Heart left ventricle (tissue), 16 donors: ENCODE data around the gene STH. TPM values are rescaled to one million over a fixed set of nuclear protein-coding genes. Genes with fewer than 3 reads are reported as not detected.

ENCODE experiments used
- ATAC-seq, 4 donors: fragments of 200-7000 bp; cut with Tn5 transposase; one replicate each; pipeline ENCODE4 v1.9.1; 2020 to 2022; ENCODE audit warnings: moderate library complexity in 4 of 4, mild to moderate bottlenecking in 3 of 4, moderate number of reproducible peaks in 1 of 4
- DNase-seq, 5 donors: peaks; one replicate each; pipeline ENCODE4 v3.0.0-alpha.2; 2020
- H3K27ac ChIP-seq, 12 donors: fragments of 200-600 bp; sonication (generic) in 4 of 12; one replicate each; pipeline versions ENCODE4 v1.5.0 to v1.8.0; 2016 to 2022; ENCODE audit warnings: mild to moderate bottlenecking in 2 of 12
- H3K27me3 ChIP-seq, 9 donors: fragments of 200-600 bp; sonication (generic) in 2 of 9; one replicate each; pipeline versions ENCODE4 v1.5.1 to v1.8.0; 2016 to 2022; ENCODE audit warnings: mild to moderate bottlenecking in 3 of 9
- H3K36me3 ChIP-seq, 9 donors: fragments of 200-600 bp; sonication (generic) in 2 of 9; one replicate each; pipeline versions ENCODE4 v1.5.0 to v1.8.0; 2018 to 2022; ENCODE audit warnings: mild to moderate bottlenecking in 2 of 9
- H3K4me1 ChIP-seq, 12 donors: fragments of 200-600 bp; sonication (generic) in 4 of 12; one replicate each; pipeline versions ENCODE4 v1.5.0 to v1.8.0; 2016 to 2022; ENCODE audit warnings: mild to moderate bottlenecking in 3 of 12
- H3K4me3 ChIP-seq, 12 donors: fragments of 200-600 bp; sonication (generic) in 4 of 12; one replicate each; pipeline versions ENCODE4 v1.5.0 to v1.8.0; 2017 to 2022; ENCODE audit warnings: mild to moderate bottlenecking in 9 of 12, moderate library complexity in 4 of 12
- H3K9me3 ChIP-seq, 12 donors: fragments of 200-600 bp; sonication (generic) in 4 of 12; one replicate each; pipeline versions ENCODE4 v1.5.0 to v1.8.0; 2016 to 2022; ENCODE audit warnings: mild to moderate bottlenecking in 1 of 12
- CTCF ChIP-seq, 12 donors: fragments of 200-600 bp; sonication (generic) in 4 of 12; IDR thresholded peaks; one replicate each; pipeline versions ENCODE4 v1.5.0 to v1.8.0; 2018 to 2022; ENCODE audit warnings: antibody characterized with exemption in 12 of 12, mild to moderate bottlenecking in 5 of 12
- POLR2A ChIP-seq, 2 donors: fragments of 450-650 bp; IDR thresholded peaks; one replicate each; pipeline ENCODE4 v1.6.1; 2017; ENCODE audit warnings: antibody characterized with exemption in 2 of 2, mild to moderate bottlenecking in 2 of 2, moderate library complexity in 2 of 2
- WGBS, 4 donors: extraction: QIAGEN DNeasy Blood & Tissue Kit in 2 of 4; methylation state at CpG; one replicate each; pipeline versions ENCODE4 v1.1.5 to v1.1.7; 2013 to 2018; 5-methylcytosine and 5-hydroxymethylcytosine counted together
- intact Hi-C, 10 donors: fragments of 100-400 bp; cut with DNase I; formaldehyde crosslinking; loops; one replicate each; pipeline versions ENCODE4 v1.11.1 to v1.14.2; 2022
- polyA plus RNA-seq, 2 donors: library from polyadenylated mRNA; stranded (reverse); fragments of 200-250 nt; gene quantifications; one replicate each; pipeline ENCODE4 v1.2.3, GENCODE V29; 2013
- total RNA-seq, 9 donors: library from RNA; depleted of rRNA in 2 of 9; stranded (reverse); fragments of >200 nt in 2 of 9; fragmentation: NEBNext Ultra II Directional in 3 of 9; extraction: Animal tissue kit (Norgen Biotek cat#: 25700) in 3 of 9; gene quantifications; one replicate each; pipeline versions ENCODE4 v1.1.0 to v1.2.4, GENCODE V29; 2016 to 2023
- donor health status: ischemic (EF 13 %, LVEDD 7.1; RV severe dilation, severe dysfunction).
- donor health status: healthy with polysubstance abuse.
- donor health status: DM: no; HTN: yes; CAD: no.
- donor health status: DM: no; HTN: no; CAD: no.
- donor health status: ischemic (EF 25% LVEDD 6.9; RV normal size, moderate dysfunction).
- donor health status: ischemic (EF 25% LVEDD 5.7; RV mildly dilated, moderate dysfunction).
- donor health status: healthy.
- donor health status: DM: yes; HTN: yes; CAD: no.
- donor health status: ischemic (EF 35%, LVEDD 5.7; RV mildly dilated, moderate dysfunction).
- donor health status: nonischemic (EF 11% LVEDD 7.7; RV severe dilation, severe dysfunction).
- donor health status: DM: yes; HTN: yes; CAD: no.
- donor health status: PGD.
- donor health status: ischemic (EF 29% LVEDD 5.4; RV normal size, mild dysfunction).
- donor health status: nonischemic (EF 23%, LVEDD 6.1; RV moderate dilation, normal function).

The STH gene
- total and polyA plus RNA-seq, 11 donors = 0.56 to 1.6 TPM; not detected in 9

GRCh38 chr17:45960311-45960710, 38.7 kb upstream of the STH start:
- Histone ChIP-seq H3K27me3 (no peaks in the 10 kb centered on the region), H3K9me3 (no peaks in the 10 kb centered on the region), H3K4me1 (no peaks in the 10 kb centered on the region), H3K36me3 (peaks cover 0 to 3% (median 0%) of the 10 kb centered on the region in 9 donors), H3K27ac (no peak overlapping the region), H3K4me3 (no peak overlapping the region)
- ATAC-seq (no peak), DNase-seq (no peak)
- no peak for TF ChIP-seq POLR2A (IDR thresholded peaks at IDR 0.05)
- TF ChIP-seq CTCF (IDR thresholded peaks at IDR 0.05) = no peak
- intact Hi-C loops = no loop called here
- WGBS, 4 donors = 73 to 83% (median 80%) methylated on average over 4 of the region's 4 CpGs

- Histone ChIP-seq H3K4me1 (no peaks in the 10 kb centered on the region), H3K4me3 (no peak overlapping the region), H3K27me3 (no peaks in the 10 kb centered on the region), H3K9me3 (no peaks in the 10 kb centered on the region), H3K27ac (no peak overlapping the region), H3K36me3 (peaks cover 0 to 3% (median 0%) of the 10 kb centered on the region in 9 donors)
- TF ChIP-seq POLR2A (IDR thresholded peaks at IDR 0.05) (no peak), CTCF (IDR thresholded peaks at IDR 0.05) (no peak)
- WGBS, 4 donors = 73 to 80% (median 75%) methylated on average over 6 of the region's 6 CpGs
- DNase-seq (no peak), ATAC-seq (no peak)
- intact Hi-C loops = no loop called here
These were observed 37.8 kb upstream of the STH start for GRCh38 chr17:45961206-45961605.

- ATAC-seq = no peak
- no peaks in the 10 kb centered on the region for H3K27me3 ChIP-seq
- no peak overlapping the region for H3K27ac ChIP-seq
- no peak for TF ChIP-seq CTCF (IDR thresholded peaks at IDR 0.05)
- no peak for TF ChIP-seq POLR2A (IDR thresholded peaks at IDR 0.05)
- intact Hi-C loops = no loop called here
- H3K4me1 ChIP-seq = no peaks in the 10 kb centered on the region
- H3K9me3 ChIP-seq = no peaks in the 10 kb centered on the region
- peaks cover 0 to 3% (median 0%) of the 10 kb centered on the region in 9 donors for H3K36me3 ChIP-seq
- DNase-seq = no peak
- H3K4me3 ChIP-seq = no peak overlapping the region
- WGBS, 4 donors = 91 to 93% (median 92%) methylated on average over 12 of the region's 12 CpGs
These were observed 36.7 kb upstream of the STH start for GRCh38 chr17:45962221-45962972.

- no peaks in the 10 kb centered on the region for H3K27me3 ChIP-seq
- no peaks in the 10 kb centered on the region for H3K4me1 ChIP-seq
- TF ChIP-seq CTCF (IDR thresholded peaks at IDR 0.05) = no peak
- TF ChIP-seq POLR2A (IDR thresholded peaks at IDR 0.05) = no peak
- ATAC-seq (no peak), DNase-seq (no peak)
- no peak overlapping the region for H3K27ac ChIP-seq
- H3K9me3 ChIP-seq = no peaks in the 10 kb centered on the region
- H3K4me3 ChIP-seq = no peak overlapping the region
- intact Hi-C loops = no loop called here
- peaks cover 0 to 3% (median 0%) of the 10 kb centered on the region in 9 donors for H3K36me3 ChIP-seq
- 84 to 93% (median 88%) methylated on average over 5 of the region's 5 CpGs for WGBS, 4 donors
These were observed 35.8 kb upstream of the STH start for GRCh38 chr17:45963283-45963682.
